HG02588 (cell line): ENCODE results near the gene TMEM129.
"Not testable (repeated sequence)": the region's sequence is repeated elsewhere in the genome, so short reads cannot be mapped to it uniquely, and the experiment has no call there.

Source experiments
- ATAC-seq: cut with Tn5 transposase; IDR thresholded peaks from one replicate; pipeline ENCODE4 v1.9.1; 2021; ENCODE audit warnings: mild to moderate bottlenecking, moderate library complexity; ENCODE audit not compliant: unreplicated experiment

The TMEM129 gene

GRCh38 chr4:1671011-1671410, 50.1 kb downstream of the TMEM129 start:
- not testable (repeated sequence) for ATAC-seq

GRCh38 chr4:1670279-1670678, 50.8 kb downstream of the TMEM129 start:
- ATAC-seq: no peak

- ATAC-seq: no peak
Measured at GRCh38 chr4:1669850-1670249, 51.3 kb downstream of the TMEM129 start.

GRCh38 chr4:1669270-1669669, 51.9 kb downstream of the TMEM129 start:
- no peak for ATAC-seq

GRCh38 chr4:1668488-1668840, 52.7 kb downstream of the TMEM129 start:
- ATAC-seq: no peak

GRCh38 chr4:1667273-1667672, 53.9 kb downstream of the TMEM129 start:
- ATAC-seq: no peak

- ATAC-seq: no peak
Measured at GRCh38 chr4:1666391-1666790, 54.7 kb downstream of the TMEM129 start.
